Measurements from ENCODE around the gene PLPP4.

Gene PLPP4

GRCh38 chr10:120557311-120557710 lies 100.3 kb downstream of the PLPP4 start:
- no peak for TF ChIP-seq CTCF (IDR thresholded peaks at IDR 0.05; ENCODE audit: low read depth, low read length, missing control alignments)
- H3K4me3 ChIP-seq (ENCODE audit: low read depth, low read length), result no peak overlapping the region
- DNase-seq (ENCODE audit: low read depth), result no peak

DNA sequence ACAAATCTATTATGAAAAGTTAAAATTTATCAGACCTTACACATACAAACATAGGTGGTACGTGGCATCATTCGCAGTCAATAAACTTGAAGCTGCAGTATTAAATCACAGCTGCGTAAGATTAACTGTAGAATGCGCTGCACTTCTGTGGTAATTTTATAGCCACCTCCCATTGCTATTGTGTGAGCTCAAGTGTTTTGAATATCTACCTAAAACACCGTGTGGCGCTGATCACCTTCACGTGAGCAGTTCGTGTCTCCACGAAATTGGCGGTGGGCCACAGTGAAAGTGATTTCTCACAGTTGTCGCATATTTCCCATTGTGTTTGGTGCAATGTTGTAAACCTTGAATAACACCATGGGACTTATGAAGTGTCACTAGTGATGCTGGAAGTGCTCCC lies 102.8 kb downstream of the PLPP4 start:
- H3K4me3 ChIP-seq (ENCODE audit: low read depth, low read length), result no peak overlapping the region
- no peak for DNase-seq (ENCODE audit: low read depth)
- TF ChIP-seq CTCF (IDR thresholded peaks at IDR 0.05; ENCODE audit: low read depth, low read length, missing control alignments), result no peak

DNA sequence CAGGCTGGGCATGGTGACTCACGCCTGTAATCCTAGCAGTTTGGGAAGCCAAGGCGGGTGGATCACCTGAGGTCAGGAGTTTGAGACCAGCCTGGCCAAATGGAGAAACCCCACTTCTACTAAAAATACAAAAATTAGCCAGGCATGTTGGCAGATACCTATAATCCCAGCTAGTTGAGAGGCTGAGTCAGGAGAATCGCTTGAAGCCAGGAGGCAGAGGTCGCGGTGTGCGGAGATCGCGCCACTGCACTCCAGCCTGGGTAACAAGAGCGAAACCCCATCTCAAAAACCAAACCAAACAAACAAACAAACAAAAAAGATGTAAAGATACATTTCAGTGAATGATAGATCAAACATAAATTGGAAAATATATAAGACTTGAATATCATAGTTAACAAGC lies 105.9 kb downstream of the PLPP4 start:
- DNase-seq (ENCODE audit: low read depth), result no peak
- TF ChIP-seq CTCF (IDR thresholded peaks at IDR 0.05; ENCODE audit: low read depth, low read length, missing control alignments), result no peak
- no peak overlapping the region for H3K4me3 ChIP-seq (ENCODE audit: low read depth, low read length)

DNA sequence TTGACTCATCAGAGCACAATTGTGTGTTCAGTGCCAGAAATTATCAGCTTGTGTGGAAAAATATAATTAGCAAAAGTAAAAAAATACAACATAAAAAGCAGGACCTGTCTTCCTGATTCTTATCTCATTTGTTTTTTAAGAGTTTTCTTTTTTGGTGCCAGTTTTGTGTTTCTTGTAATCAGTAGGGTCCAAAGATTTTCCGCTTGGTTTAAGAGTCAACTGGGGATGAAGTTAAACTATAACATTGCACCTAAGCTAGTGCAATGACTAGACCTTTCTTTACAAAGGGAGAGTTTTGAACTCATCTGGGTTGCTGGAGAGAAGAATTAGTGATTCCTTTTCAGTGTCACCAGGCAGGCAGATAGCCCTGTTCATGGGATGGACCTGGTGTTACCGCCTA lies 113.4 kb downstream of the PLPP4 start:
- no peak for TF ChIP-seq CTCF (IDR thresholded peaks at IDR 0.05; ENCODE audit: low read depth, low read length, missing control alignments)
- DNase-seq (ENCODE audit: low read depth), result no peak
- no peak overlapping the region for H3K4me3 ChIP-seq (ENCODE audit: low read depth, low read length)

- DNase-seq (ENCODE audit: low read depth), result no peak
- TF ChIP-seq CTCF (IDR thresholded peaks at IDR 0.05; ENCODE audit: low read depth, low read length, missing control alignments), result no peak
- H3K4me3 ChIP-seq (ENCODE audit: low read depth, low read length), result no peak overlapping the region
These were observed 114.2 kb downstream of the PLPP4 start for GRCh38 chr10:120571266-120571665.

- DNase-seq (ENCODE audit: low read depth), result no peak
- no peak for TF ChIP-seq CTCF (IDR thresholded peaks at IDR 0.05; ENCODE audit: low read depth, low read length, missing control alignments)
- no peak overlapping the region for H3K4me3 ChIP-seq (ENCODE audit: low read depth, low read length)
These were observed 115.3 kb downstream of the PLPP4 start for GRCh38 chr10:120572307-120572706.

DNA sequence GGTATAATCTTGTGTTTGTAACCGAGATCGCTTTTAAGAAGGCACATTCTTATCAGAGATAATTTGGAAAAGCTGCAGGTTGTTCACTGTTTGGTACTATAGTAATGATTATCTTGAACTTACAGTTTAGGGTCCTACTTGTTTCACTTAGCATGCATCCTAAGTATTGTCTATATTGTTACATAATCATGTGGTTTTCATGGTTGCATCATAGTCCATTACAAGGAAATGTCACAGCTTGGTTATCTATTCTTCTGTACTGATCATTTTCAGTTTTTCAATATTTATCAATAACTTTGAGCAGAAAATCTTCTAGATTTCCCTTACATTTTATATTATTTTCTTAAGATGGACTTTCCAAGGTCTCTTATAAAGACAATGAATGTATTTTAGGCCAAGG lies 116.3 kb downstream of the PLPP4 start:
- no peak for TF ChIP-seq CTCF (IDR thresholded peaks at IDR 0.05; ENCODE audit: low read depth, low read length, missing control alignments)
- no peak for DNase-seq (ENCODE audit: low read depth)
- H3K4me3 ChIP-seq (ENCODE audit: low read depth, low read length), result no peak overlapping the region
